RWPE2 (cell line): ENCODE data around the gene DMTF1.

ENCODE experiments used
- ATAC-seq: fragments of 200-7000 bp; cut with Tn5 transposase; 3 replicates; pipeline ENCODE4 v1.9.1; 2021; ENCODE audit warnings: low read depth
- DNase-seq: peaks from one replicate; pipeline ENCODE4 v3.0.0-alpha.2; 2020; ENCODE audit warnings: low spot score
- H3K27ac ChIP-seq: fragments of 450-650 bp; 2 replicates; pipeline ENCODE4 v1.5.1; 2017; ENCODE audit warnings: mild to moderate bottlenecking; ENCODE audit not compliant: poor library complexity, severe bottlenecking
- H3K27me3 ChIP-seq: fragments of 250-450 bp; sonication (Bioruptor Pico); 2 replicates; pipeline ENCODE4 v1.5.1; 2021; ENCODE audit warnings: mild to moderate bottlenecking, moderate library complexity; ENCODE audit not compliant: insufficient read depth, poor library complexity, severe bottlenecking
- H3K36me3 ChIP-seq: fragments of 250-450 bp; sonication (Bioruptor Pico); 2 replicates; pipeline ENCODE4 v1.5.1; 2020; ENCODE audit warnings: low read depth, mild to moderate bottlenecking, moderate library complexity
- H3K4me1 ChIP-seq: fragments of 250-450 bp; sonication (Bioruptor Pico); 2 replicates; pipeline ENCODE4 v1.5.1; 2021; ENCODE audit warnings: mild to moderate bottlenecking, moderate library complexity; ENCODE audit not compliant: insufficient read depth, poor library complexity, severe bottlenecking
- H3K4me3 ChIP-seq: fragments of 250-450 bp; sonication (Bioruptor Pico); 2 replicates; pipeline ENCODE4 v1.5.1; 2021; ENCODE audit warnings: mild to moderate bottlenecking, moderate library complexity; ENCODE audit not compliant: severe bottlenecking
- H3K9me3 ChIP-seq: fragments of 250-450 bp; sonication (Bioruptor Pico); 2 replicates; pipeline ENCODE4 v1.5.1; 2021; ENCODE audit warnings: mild to moderate bottlenecking, moderate library complexity; ENCODE audit not compliant: severe bottlenecking
- CTCF ChIP-seq: fragments of 450-650 bp; IDR thresholded peaks from one replicate; pipeline ENCODE4 v1.5.1; 2017; ENCODE audit warnings: mild to moderate bottlenecking, moderate library complexity; ENCODE audit not compliant: poor library complexity, severe bottlenecking

Gene DMTF1

DNA sequence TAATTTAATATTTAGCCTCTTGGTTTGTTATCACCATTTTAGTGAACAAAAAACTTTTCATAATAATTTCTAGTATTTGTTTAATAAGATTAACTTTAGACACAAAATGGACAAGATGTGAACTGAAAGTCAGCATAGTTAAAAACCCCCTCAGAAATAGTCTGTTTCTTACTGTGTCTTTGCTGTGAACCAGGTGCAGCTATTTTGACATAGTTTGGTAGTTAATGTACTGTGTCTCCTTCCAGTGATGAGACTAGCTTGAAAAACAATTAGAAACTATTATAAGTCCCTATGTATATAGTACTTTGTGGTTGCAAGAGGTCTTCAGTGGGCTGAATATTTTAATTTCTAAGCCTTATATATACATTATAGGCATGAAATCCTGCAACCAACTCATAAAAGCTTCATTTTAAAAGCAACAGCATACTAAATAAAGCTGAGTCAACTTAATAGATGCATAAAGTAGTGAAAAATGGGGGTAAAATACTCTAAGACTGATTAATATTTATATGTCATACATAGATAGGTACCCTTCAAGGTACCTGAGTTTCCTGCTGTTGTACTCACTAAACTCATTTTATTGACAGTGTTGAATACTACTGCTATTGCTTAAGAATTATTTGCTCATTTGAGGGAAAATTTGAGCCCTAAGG is 19.2 kb downstream of the DMTF1 start:
- no peaks in the 10 kb centered on the region for H3K9me3 ChIP-seq
- no peak overlapping the region for H3K4me3 ChIP-seq
- DNase-seq, result no peak
- peaks cover 98% of the 10 kb centered on the region for H3K36me3 ChIP-seq
- no peak overlapping the region for H3K27ac ChIP-seq
- H3K4me1 ChIP-seq, result no peaks in the 10 kb centered on the region
- no peaks in the 10 kb centered on the region for H3K27me3 ChIP-seq
- ATAC-seq, result no peak
- no peak for TF ChIP-seq CTCF

DNA sequence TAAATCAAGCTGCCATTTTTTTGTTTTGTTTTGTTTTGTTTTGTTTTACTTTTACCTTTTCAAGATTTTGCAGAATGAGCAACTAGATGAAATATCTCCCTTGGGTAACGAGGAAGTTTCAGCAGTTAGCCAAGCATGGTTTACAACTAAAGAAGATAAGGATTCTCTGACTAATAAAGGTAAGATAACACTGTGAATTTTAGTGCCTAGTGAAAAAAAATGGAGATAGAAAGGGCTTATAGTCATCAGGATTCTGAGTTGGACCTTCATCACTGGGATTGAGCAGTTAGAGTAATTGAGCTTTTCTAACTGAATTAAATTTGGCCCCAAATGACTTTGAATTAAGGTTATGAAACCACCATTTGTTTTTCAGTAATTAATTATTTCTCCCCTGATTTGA is 21.2 kb downstream of the DMTF1 start:
- DNase-seq (no peak), ATAC-seq (no peak)
- Histone ChIP-seq H3K27me3 (no peaks in the 10 kb centered on the region), H3K27ac (no peak overlapping the region), H3K4me3 (no peak overlapping the region), H3K9me3 (no peaks in the 10 kb centered on the region), H3K36me3 (peaks cover 98% of the 10 kb centered on the region), H3K4me1 (no peaks in the 10 kb centered on the region)
- no peak for TF ChIP-seq CTCF

GRCh38 chr7:87178320-87178719 is 26.1 kb downstream of the DMTF1 start:
- no peak for ATAC-seq
- TF ChIP-seq CTCF, result no peak
- peaks cover 97% of the 10 kb centered on the region for H3K36me3 ChIP-seq

DNA sequence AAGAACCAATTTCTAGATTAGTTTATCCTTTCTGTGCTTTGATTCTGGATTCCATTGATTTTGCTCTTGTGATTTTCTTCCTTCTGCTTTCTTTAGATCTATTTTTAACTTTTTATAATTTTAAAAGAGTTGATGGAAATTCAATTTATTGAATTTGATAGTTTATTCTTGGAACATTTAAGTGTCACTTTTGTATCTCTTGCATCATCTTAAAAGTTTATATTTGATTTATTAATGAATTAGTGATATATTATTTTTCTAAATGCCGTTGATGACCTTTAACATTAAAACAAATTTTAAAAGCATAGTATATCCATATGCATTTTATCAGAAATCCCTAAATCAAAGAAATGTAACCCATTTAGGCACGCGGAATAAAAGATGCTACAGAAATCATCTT is 26.9 kb downstream of the DMTF1 start:
- no peaks in the 10 kb centered on the region for H3K9me3 ChIP-seq
- H3K4me3 ChIP-seq, result no peak overlapping the region
- H3K27me3 ChIP-seq, result no peaks in the 10 kb centered on the region
- DNase-seq (no peak), ATAC-seq (no peak)
- H3K27ac ChIP-seq, result no peak overlapping the region
- peaks cover 97% of the 10 kb centered on the region for H3K36me3 ChIP-seq
- H3K4me1 ChIP-seq, result no peaks in the 10 kb centered on the region
- TF ChIP-seq CTCF, result no peak

More at GRCh38 chr7:87178320-87178719, 26.1 kb downstream of the DMTF1 start:
- H3K27ac ChIP-seq, result no peak overlapping the region
- no peak for DNase-seq
- H3K4me3 ChIP-seq, result no peak overlapping the region
- H3K27me3 ChIP-seq, result no peaks in the 10 kb centered on the region
- no peaks in the 10 kb centered on the region for H3K9me3 ChIP-seq
- no peaks in the 10 kb centered on the region for H3K4me1 ChIP-seq

- Histone ChIP-seq H3K4me3 (no peak overlapping the region), H3K9me3 (no peaks in the 10 kb centered on the region), H3K27ac (no peak overlapping the region), H3K27me3 (no peaks in the 10 kb centered on the region), H3K36me3 (peaks cover 100% of the 10 kb centered on the region), H3K4me1 (no peaks in the 10 kb centered on the region)
- no peak for DNase-seq
- no peak for TF ChIP-seq CTCF
- ATAC-seq, result no peak
Observed at GRCh38 chr7:87187120-87187519, 34.9 kb downstream of the DMTF1 start.
